Dendritic cell treated with granulocyte-macrophage colony-stimulating factor and Interleukin-4, amounts not matched to agents 40 ng/mL and 50 ng/mL, for 4 days (primary cell): Measurements from ENCODE around the gene WDR27.

Experiments
- H3K27ac Mint-ChIP-seq: one replicate; pipeline ENCODE4 v1.8.0; 2022; ENCODE audit warnings: mild to moderate bottlenecking, mixed read lengths
- H3K27me3 Mint-ChIP-seq: one replicate; pipeline ENCODE4 v1.8.0; 2022; ENCODE audit warnings: mild to moderate bottlenecking, mixed read lengths
- H3K36me3 Mint-ChIP-seq: one replicate; pipeline ENCODE4 v1.8.0; 2022; ENCODE audit warnings: low read depth, mixed read lengths
- H3K4me1 Mint-ChIP-seq: one replicate; pipeline ENCODE4 v1.8.0; 2022; ENCODE audit warnings: low read depth, mixed read lengths
- H3K4me3 Mint-ChIP-seq: one replicate; pipeline ENCODE4 v1.8.0; 2022; ENCODE audit warnings: mild to moderate bottlenecking, moderate library complexity, mixed read lengths
- H3K9me3 Mint-ChIP-seq: one replicate; pipeline ENCODE4 v1.8.0; 2022; ENCODE audit warnings: mixed read lengths
- intact Hi-C: fragments of 100-400 bp; cut with micrococcal nuclease; formaldehyde crosslinking; loops from one replicate; pipeline ENCODE4 v1.15.0; 2022

Gene WDR27

GRCh38 chr6:169635345-169635744, 66.5 kb downstream of the WDR27 start:
- no peaks in the 10 kb centered on the region for H3K27me3 Mint-ChIP-seq
- H3K9me3 Mint-ChIP-seq, result no peaks in the 10 kb centered on the region
- no peaks in the 10 kb centered on the region for H3K4me1 Mint-ChIP-seq
- H3K36me3 Mint-ChIP-seq, result no peaks in the 10 kb centered on the region
- intact Hi-C loops, result no loop called here
- no peak overlapping the region for H3K27ac Mint-ChIP-seq
- no peak overlapping the region for H3K4me3 Mint-ChIP-seq

GRCh38 chr6:169632841-169633240, 69.0 kb downstream of the WDR27 start:
- no peak overlapping the region for H3K4me3 Mint-ChIP-seq
- H3K4me1 Mint-ChIP-seq, result no peaks in the 10 kb centered on the region
- no peaks in the 10 kb centered on the region for H3K9me3 Mint-ChIP-seq
- H3K27me3 Mint-ChIP-seq, result no peaks in the 10 kb centered on the region
- H3K27ac Mint-ChIP-seq, result no peak overlapping the region
- intact Hi-C loops, result no loop called here
- H3K36me3 Mint-ChIP-seq, result no peaks in the 10 kb centered on the region

DNA sequence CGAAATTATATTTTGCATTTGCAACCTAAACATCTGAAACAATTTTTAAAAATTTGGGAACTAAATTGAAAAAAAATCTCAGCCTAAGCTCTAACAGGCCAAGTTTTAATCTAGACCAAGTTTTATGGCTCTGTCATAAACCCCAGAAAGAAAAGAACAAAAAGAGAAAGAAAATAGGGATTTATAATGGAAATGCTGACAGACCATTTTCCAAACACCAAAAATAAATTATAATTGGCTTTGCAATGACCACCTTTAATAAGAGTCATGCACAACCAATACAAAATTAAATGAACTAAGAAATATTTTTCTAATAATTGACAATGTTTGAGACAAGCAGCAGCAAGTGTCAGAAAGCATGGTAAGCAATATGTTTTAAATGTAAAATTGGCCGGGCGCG, 72.6 kb downstream of the WDR27 start:
- no peaks in the 10 kb centered on the region for H3K36me3 Mint-ChIP-seq

GRCh38 chr6:169627736-169628607, 73.9 kb downstream of the WDR27 start:
- Mint-ChIP-seq H3K27ac (no peak overlapping the region), H3K27me3 (no peaks in the 10 kb centered on the region), H3K4me3 (no peak overlapping the region), H3K4me1 (no peaks in the 10 kb centered on the region), H3K36me3 (no peaks in the 10 kb centered on the region), H3K9me3 (no peaks in the 10 kb centered on the region)
- intact Hi-C loops, result no loop called here

More for the DNA sequence above, 72.6 kb downstream of the WDR27 start:
- H3K4me3 Mint-ChIP-seq, result no peak overlapping the region
- no peaks in the 10 kb centered on the region for H3K27me3 Mint-ChIP-seq
- no peaks in the 10 kb centered on the region for H3K9me3 Mint-ChIP-seq
- H3K27ac Mint-ChIP-seq, result no peak overlapping the region
- H3K4me1 Mint-ChIP-seq, result no peaks in the 10 kb centered on the region
- intact Hi-C loops, result no loop called here

- no peaks in the 10 kb centered on the region for H3K27me3 Mint-ChIP-seq
Measured at GRCh38 chr6:169626649-169627048, 75.2 kb downstream of the WDR27 start.

GRCh38 chr6:169626169-169626568, 75.7 kb downstream of the WDR27 start:
- H3K27ac Mint-ChIP-seq, result no peak overlapping the region

More at GRCh38 chr6:169626649-169627048, 75.2 kb downstream of the WDR27 start:
- H3K4me1 Mint-ChIP-seq, result no peaks in the 10 kb centered on the region
- no peaks in the 10 kb centered on the region for H3K9me3 Mint-ChIP-seq
- no peaks in the 10 kb centered on the region for H3K36me3 Mint-ChIP-seq
- intact Hi-C loops, result no loop called here
- H3K4me3 Mint-ChIP-seq, result no peak overlapping the region
- no peak overlapping the region for H3K27ac Mint-ChIP-seq

GRCh38 chr6:169625376-169625775, 76.5 kb downstream of the WDR27 start:
- no peaks in the 10 kb centered on the region for H3K9me3 Mint-ChIP-seq
- H3K4me3 Mint-ChIP-seq, result no peak overlapping the region
- H3K4me1 Mint-ChIP-seq, result no peaks in the 10 kb centered on the region
- H3K27ac Mint-ChIP-seq, result no peak overlapping the region
- intact Hi-C loops, result no loop called here
- H3K36me3 Mint-ChIP-seq, result no peaks in the 10 kb centered on the region
- H3K27me3 Mint-ChIP-seq, result no peaks in the 10 kb centered on the region

More at GRCh38 chr6:169626169-169626568, 75.7 kb downstream of the WDR27 start:
- no peaks in the 10 kb centered on the region for H3K27me3 Mint-ChIP-seq
- H3K9me3 Mint-ChIP-seq, result no peaks in the 10 kb centered on the region
- intact Hi-C loops, result no loop called here
- H3K4me3 Mint-ChIP-seq, result no peak overlapping the region
- H3K36me3 Mint-ChIP-seq, result no peaks in the 10 kb centered on the region
- H3K4me1 Mint-ChIP-seq, result no peaks in the 10 kb centered on the region

DNA sequence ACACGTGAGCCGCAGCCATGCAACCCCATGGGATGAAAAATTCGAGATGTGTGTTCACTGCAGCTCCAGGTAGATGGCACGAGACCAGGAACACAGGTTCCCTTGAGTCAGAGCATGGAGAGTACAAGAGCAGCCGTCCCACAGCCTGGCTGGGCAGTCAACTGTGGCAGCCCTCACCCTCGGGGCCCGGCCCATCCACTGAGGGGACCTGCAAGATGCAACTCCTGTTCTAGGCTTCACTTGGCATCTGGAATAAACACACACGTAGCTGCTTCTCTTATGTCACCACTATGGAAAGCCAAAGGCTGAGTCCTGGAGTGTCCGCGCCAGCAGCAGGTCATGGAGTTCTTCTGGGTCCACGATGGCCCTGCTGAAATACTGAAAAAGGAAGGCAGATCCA, 77.0 kb downstream of the WDR27 start:
- no peak overlapping the region for H3K4me3 Mint-ChIP-seq
- no peaks in the 10 kb centered on the region for H3K36me3 Mint-ChIP-seq
- intact Hi-C loops, result no loop called here
- H3K9me3 Mint-ChIP-seq, result no peaks in the 10 kb centered on the region
- no peak overlapping the region for H3K27ac Mint-ChIP-seq
- no peaks in the 10 kb centered on the region for H3K4me1 Mint-ChIP-seq
- no peaks in the 10 kb centered on the region for H3K27me3 Mint-ChIP-seq

GRCh38 chr6:169623975-169624374, 77.9 kb downstream of the WDR27 start:
- intact Hi-C loops, result no loop called here
- H3K27ac Mint-ChIP-seq, result no peak overlapping the region
- H3K27me3 Mint-ChIP-seq, result no peaks in the 10 kb centered on the region
- no peak overlapping the region for H3K4me3 Mint-ChIP-seq
- H3K9me3 Mint-ChIP-seq, result no peaks in the 10 kb centered on the region
- H3K36me3 Mint-ChIP-seq, result no peaks in the 10 kb centered on the region
- no peaks in the 10 kb centered on the region for H3K4me1 Mint-ChIP-seq

- Mint-ChIP-seq H3K27me3 (no peaks in the 10 kb centered on the region), H3K4me3 (no peak overlapping the region), H3K4me1 (no peaks in the 10 kb centered on the region), H3K9me3 (no peaks in the 10 kb centered on the region), H3K36me3 (no peaks in the 10 kb centered on the region), H3K27ac (no peak overlapping the region)
- intact Hi-C loops, result no loop called here
Measured at GRCh38 chr6:169623343-169623742, 78.5 kb downstream of the WDR27 start.

GRCh38 chr6:169622618-169623017, 79.2 kb downstream of the WDR27 start:
- Mint-ChIP-seq H3K4me1 (no peaks in the 10 kb centered on the region), H3K36me3 (no peaks in the 10 kb centered on the region), H3K27ac (no peak overlapping the region), H3K27me3 (no peaks in the 10 kb centered on the region), H3K9me3 (no peaks in the 10 kb centered on the region), H3K4me3 (no peak overlapping the region)
- intact Hi-C loops, result no loop called here

GRCh38 chr6:169621311-169621710, 80.5 kb downstream of the WDR27 start:
- Mint-ChIP-seq H3K4me3 (no peak overlapping the region), H3K27ac (no peak overlapping the region)
- intact Hi-C loops, result no loop called here

GRCh38 chr6:169620171-169621130, 81.4 kb downstream of the WDR27 start:
- no peak overlapping the region for H3K27ac Mint-ChIP-seq
- peaks cover 18% of the 10 kb centered on the region for H3K9me3 Mint-ChIP-seq
- no peaks in the 10 kb centered on the region for H3K27me3 Mint-ChIP-seq
- no peaks in the 10 kb centered on the region for H3K36me3 Mint-ChIP-seq
- intact Hi-C loops, result no loop called here
- no peak overlapping the region for H3K4me3 Mint-ChIP-seq
- H3K4me1 Mint-ChIP-seq, result no peaks in the 10 kb centered on the region

More at GRCh38 chr6:169621311-169621710, 80.5 kb downstream of the WDR27 start:
- Mint-ChIP-seq H3K4me1 (no peaks in the 10 kb centered on the region), H3K27me3 (no peaks in the 10 kb centered on the region), H3K9me3 (peaks cover 10% of the 10 kb centered on the region), H3K36me3 (no peaks in the 10 kb centered on the region)

DNA sequence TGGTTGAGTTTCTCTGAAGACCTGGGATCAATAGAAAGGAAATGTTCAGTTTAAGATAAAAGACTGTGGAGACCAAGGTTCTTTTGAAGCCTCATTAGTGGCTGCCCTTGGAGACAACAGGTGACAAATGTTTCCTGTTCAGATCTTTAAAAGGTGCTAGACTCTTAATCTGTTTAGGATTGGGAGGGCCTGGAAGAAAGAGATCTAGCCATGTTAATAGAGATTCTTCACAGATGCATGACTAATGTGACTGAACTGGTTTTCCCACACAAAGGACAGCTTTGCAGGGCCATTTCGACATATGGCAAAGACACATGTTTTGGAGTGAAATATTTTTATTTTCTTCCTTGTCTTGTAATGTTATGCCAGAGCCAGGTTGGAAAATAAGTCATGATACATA, 82.2 kb downstream of the WDR27 start:
- Mint-ChIP-seq H3K27me3 (no peaks in the 10 kb centered on the region), H3K36me3 (no peaks in the 10 kb centered on the region), H3K9me3 (peaks cover 23% of the 10 kb centered on the region), H3K4me3 (no peak overlapping the region), H3K27ac (no peak overlapping the region), H3K4me1 (no peaks in the 10 kb centered on the region)
- intact Hi-C loops, result no loop called here
